Keratinocyte (primary cell): ENCODE data around the gene RNF4. TPM values are rescaled to one million over a fixed set of nuclear protein-coding genes. Genes with fewer than 3 reads are reported as not detected.

Source experiments
- DNase-seq: peaks from one replicate; pipeline ENCODE4 v3.0.0-alpha.2; 2011; ENCODE audit warnings: low read depth, missing footprints, low spot score
- FAIRE-seq: peaks from 2 replicates; lab custom pipeline; 2011; peaks lifted over from hg19 to GRCh38; lab: Jason Lieb, UNC
- H2AFZ ChIP-seq: 2 replicates; pipeline ENCODE4 v1.6.0; 2012; ENCODE audit warnings: low read length, control low read depth, inconsistent platforms; ENCODE audit not compliant: control insufficient read depth
- H3K27ac ChIP-seq: 2 replicates; pipeline ENCODE4 v1.5.1; 2011; ENCODE audit warnings: low read length; ENCODE audit not compliant: control insufficient read depth, insufficient read depth
- H3K27me3 ChIP-seq: 3 replicates; pipeline ENCODE4 v1.6.0; 2011; ENCODE audit warnings: low read length; ENCODE audit not compliant: control insufficient read depth, insufficient read depth; ENCODE audit errors: extremely low read depth
- H3K36me3 ChIP-seq, 2 experiments: 2 replicates in 1 of 2; 3 replicates in 1 of 2; pipeline ENCODE4 v1.5.1; 2011; ENCODE audit warnings: low read length in 2 of 2, mild to moderate bottlenecking in 1 of 2; ENCODE audit not compliant: control insufficient read depth in 2 of 2, insufficient read depth in 2 of 2; ENCODE audit errors: extremely low read depth in 1 of 2
- H3K4me1 ChIP-seq: 3 replicates; pipeline ENCODE4 v1.5.1; 2011; ENCODE audit warnings: low read length; ENCODE audit not compliant: control insufficient read depth, insufficient read depth; ENCODE audit errors: extremely low read depth
- H3K4me2 ChIP-seq: 3 replicates; pipeline ENCODE4 v1.6.0; 2011; ENCODE audit warnings: low read depth, low read length; ENCODE audit not compliant: control insufficient read depth, insufficient read depth; ENCODE audit errors: extremely low read depth
- H3K4me3 ChIP-seq, 3 experiments: fragments of 200-600 bp in 1 of 3; sonication (generic) in 1 of 3; 2 replicates in 2 of 3; 3 replicates in 1 of 3; pipeline ENCODE4 v1.5.1; 2011 to 2016; ENCODE audit warnings: low read length in 3 of 3, mild to moderate bottlenecking in 3 of 3, control low read depth in 2 of 3, inconsistent platforms in 1 of 3, low read depth in 1 of 3, mixed read lengths in 1 of 3, mixed run types in 1 of 3, moderate library complexity in 1 of 3; ENCODE audit not compliant: control insufficient read depth in 2 of 3, insufficient read depth in 2 of 3; ENCODE audit errors: extremely low read depth in 1 of 3
- H3K79me2 ChIP-seq: 2 replicates; pipeline ENCODE4 v1.6.0; 2012; ENCODE audit warnings: low read length; ENCODE audit not compliant: control insufficient read depth, insufficient read depth
- H3K9ac ChIP-seq: 3 replicates; pipeline ENCODE4 v1.6.0; 2011; ENCODE audit warnings: low read length; ENCODE audit not compliant: control insufficient read depth, insufficient read depth; ENCODE audit errors: extremely low read depth
- H3K9me1 ChIP-seq: 3 replicates; pipeline ENCODE4 v1.6.0; 2011; ENCODE audit warnings: low read length; ENCODE audit not compliant: control insufficient read depth, insufficient read depth; ENCODE audit errors: extremely low read depth
- H3K9me3 ChIP-seq: 2 replicates; pipeline ENCODE4 v1.5.1; 2012; ENCODE audit warnings: low read depth, low read length; ENCODE audit not compliant: control insufficient read depth
- H4K20me1 ChIP-seq: 3 replicates; pipeline ENCODE4 v1.6.0; 2011; ENCODE audit warnings: low read length; ENCODE audit not compliant: control insufficient read depth, insufficient read depth; ENCODE audit errors: extremely low read depth
- CTCF ChIP-seq, 3 experiments: IDR thresholded peaks in 1 of 3; conservative IDR thresholded peaks in 1 of 3; optimal IDR thresholded peaks in 1 of 3; 2 replicates in 2 of 3; 3 replicates in 1 of 3; pipeline versions ENCODE3 to v1.5.1; 2011; ENCODE audit warnings: low read length in 3 of 3, mild to moderate bottlenecking in 3 of 3, moderate library complexity in 2 of 3, control low read depth in 1 of 3, inconsistent platforms in 1 of 3; ENCODE audit not compliant: insufficient read depth in 2 of 3; ENCODE audit errors: extremely low read depth in 1 of 3
- EZH2 ChIP-seq: IDR thresholded peaks from one replicate; pipeline ENCODE4 v1.6.1; 2012; ENCODE audit warnings: inconsistent platforms, mild to moderate bottlenecking, low read length, moderate library complexity
- dilution Hi-C: fragments of 300-500 bp; cut with MboI; formaldehyde crosslinking; loops from one replicate; pipeline ENCODE4 v1.7.0; 2020; ENCODE audit warnings: low sequenced_read_pairs; ENCODE audit not compliant: extremely low pct_ligation_motif_present
- polyA plus RNA-seq, 5 experiments: library from polyadenylated mRNA; depleted of rRNA in 3 of 5; stranded (reverse) in 3 of 5; stranded (forward) in 1 of 5; unstranded in 1 of 5; fragments of >200 nt; gene quantifications; 1 replicate in 1 of 5; 2 replicates in 3 of 5; 3 replicates in 1 of 5; pipeline versions ENCODE4 v1.2.1 to v1.2.3, GENCODE V29; 2011 to 2012; ENCODE audit warnings: missing spikeins in 2 of 5, low read depth in 1 of 5, low replicate concordance in 1 of 5

The RNF4 gene
- polyA plus RNA-seq, 1 donor (not counting 4 experiments of a cell fraction or from before 2014, with no cell fraction given), result 63.6 TPM

GRCh38 chr4:2485956-2486355, 17.1 kb downstream of the RNF4 start:
- H3K4me1 ChIP-seq, result peaks cover 12% of the 10 kb centered on the region
- peaks cover 3% of the 10 kb centered on the region for H3K9me1 ChIP-seq
- dilution Hi-C loops, result no loop called here
- no peak overlapping the region for H3K4me3 ChIP-seq
- H3K4me2 ChIP-seq, result no peak overlapping the region
- H3K9me3 ChIP-seq, result no peaks in the 10 kb centered on the region
- peaks cover 97% of the 10 kb centered on the region for H3K79me2 ChIP-seq
- H3K36me3 ChIP-seq, result peaks cover 6 to 22% of the 10 kb centered on the region in 2 experiments
- no peak overlapping the region for H2AFZ ChIP-seq
- H3K27me3 ChIP-seq, result no peaks in the 10 kb centered on the region
- H3K9ac ChIP-seq, result no peak overlapping the region
- no peak for DNase-seq
- FAIRE-seq, result no peak
- H3K27ac ChIP-seq, result no peak overlapping the region
- peaks cover 45% of the 10 kb centered on the region for H4K20me1 ChIP-seq
- TF ChIP-seq CTCF (optimal IDR thresholded peaks at IDR 0.05 in 1 of 3, IDR thresholded peaks at IDR 0.05 in 1 of 3, conservative IDR thresholded peaks at IDR 0.05 in 1 of 3; ENCODE audit: extremely low read depth in 1 of 3, insufficient read depth in 2 of 3, low read length in 3 of 3) (no peak), EZH2 (no peak)

GRCh38 chr4:2486981-2487380, 18.1 kb downstream of the RNF4 start:
- dilution Hi-C loops, result no loop called here
- H3K4me1 ChIP-seq, result peaks cover 12% of the 10 kb centered on the region
- H3K4me3 ChIP-seq, result no peak overlapping the region
- no peak for TF ChIP-seq CTCF (optimal IDR thresholded peaks at IDR 0.05 in 1 of 3, IDR thresholded peaks at IDR 0.05 in 1 of 3, conservative IDR thresholded peaks at IDR 0.05 in 1 of 3; ENCODE audit: extremely low read depth in 1 of 3, insufficient read depth in 2 of 3, low read length in 3 of 3)
- TF ChIP-seq EZH2, result no peak
- no peaks in the 10 kb centered on the region for H3K9me3 ChIP-seq
- H3K9me1 ChIP-seq, result peaks cover 3% of the 10 kb centered on the region
- H3K36me3 ChIP-seq, result peaks cover 10 to 25% of the 10 kb centered on the region in 2 experiments
- no peaks in the 10 kb centered on the region for H3K27me3 ChIP-seq
- no peak overlapping the region for H3K27ac ChIP-seq
- DNase-seq (no peak), FAIRE-seq (no peak)
- no peak overlapping the region for H3K9ac ChIP-seq
- H3K79me2 ChIP-seq, result peaks cover 94% of the 10 kb centered on the region
- peaks cover 39% of the 10 kb centered on the region for H4K20me1 ChIP-seq
- no peak overlapping the region for H3K4me2 ChIP-seq
- H2AFZ ChIP-seq, result no peak overlapping the region
